Neural progenitor cell (in vitro differentiated cells): Measurements from ENCODE around the gene CCSER1. TPM values are rescaled to one million over a fixed set of nuclear protein-coding genes. Genes with fewer than 3 reads are reported as not detected.
A peak's percentile ranks its signal among the peaks of the same experiment; 100 is the strongest.

Source experiments
- DNase-seq: peaks from one replicate; pipeline ENCODE4 v3.0.0-alpha.2; 2016; ENCODE audit warnings: low spot score
- H2AFZ ChIP-seq: fragments of 200-600 bp; sonication (generic); replicated peaks from 2 replicates; pipeline ENCODE4 v1.6.1; 2016; ENCODE audit warnings: antibody characterized with exemption
- H3F3A ChIP-seq: fragments of 200-600 bp; sonication (generic); 2 replicates; pipeline ENCODE4 v1.6.1; 2016; ENCODE audit warnings: antibody characterized with exemption, low read depth
- H3K27ac ChIP-seq: fragments of 200-600 bp; sonication (generic); 2 replicates; pipeline ENCODE4 v1.5.1; 2016; ENCODE audit warnings: mild to moderate bottlenecking
- H3K27me3 ChIP-seq: fragments of 200-600 bp; sonication (generic); 2 replicates; pipeline ENCODE4 v1.6.1; 2016; ENCODE audit warnings: mild to moderate bottlenecking, moderate library complexity
- H3K36me3 ChIP-seq: fragments of 200-600 bp; sonication (generic); 2 replicates; pipeline ENCODE4 v1.5.1; 2016
- H3K4me1 ChIP-seq: fragments of 200-600 bp; sonication (generic); 2 replicates; pipeline ENCODE4 v1.6.1; 2016; ENCODE audit warnings: mixed run types
- H3K4me2 ChIP-seq: fragments of 200-600 bp; sonication (generic); 2 replicates; pipeline ENCODE4 v1.6.1; 2016
- H3K4me3 ChIP-seq: fragments of 200-600 bp; sonication (generic); 2 replicates; pipeline ENCODE4 v1.5.1; 2016
- H3K79me2 ChIP-seq: fragments of 200-600 bp; sonication (generic); 2 replicates; pipeline ENCODE4 v1.6.1; 2016; ENCODE audit warnings: low read depth
- H3K9ac ChIP-seq: fragments of 200-600 bp; sonication (generic); 2 replicates; pipeline ENCODE4 v1.6.1; 2016
- H3K9me3 ChIP-seq: fragments of 200-600 bp; sonication (generic); 2 replicates; pipeline ENCODE4 v1.5.1; 2016; ENCODE audit warnings: low read depth
- H4K20me1 ChIP-seq: fragments of 200-600 bp; sonication (generic); 2 replicates; pipeline ENCODE4 v1.6.1; 2016; ENCODE audit warnings: low read depth
- H3K27ac Mint-ChIP-seq: 3 replicates; pipeline ENCODE4 v1.8.0; 2021; ENCODE audit warnings: mixed read lengths
- H3K27me3 Mint-ChIP-seq: 2 replicates; pipeline ENCODE4 v1.8.0; 2022; ENCODE audit warnings: low read depth, mild to moderate bottlenecking, inconsistent platforms, moderate library complexity, mixed read lengths; ENCODE audit not compliant: insufficient read depth
- H3K36me3 Mint-ChIP-seq: 3 replicates; pipeline ENCODE4 v1.8.0; 2021; ENCODE audit warnings: mixed read lengths
- H3K4me1 Mint-ChIP-seq: 3 replicates; pipeline ENCODE4 v1.8.0; 2021; ENCODE audit warnings: mixed read lengths
- H3K4me3 Mint-ChIP-seq: 3 replicates; pipeline ENCODE4 v1.8.0; 2021; ENCODE audit warnings: mild to moderate bottlenecking, moderate library complexity, mixed read lengths
- H3K9me3 Mint-ChIP-seq: 3 replicates; pipeline ENCODE4 v1.8.0; 2020; ENCODE audit warnings: mixed read lengths
- CTCF ChIP-seq: fragments of 200-600 bp; sonication (generic); IDR thresholded peaks from 2 replicates; pipeline ENCODE4 v1.5.1; 2017; ENCODE audit warnings: antibody characterized with exemption, mild to moderate bottlenecking
- EZH2 ChIP-seq: fragments of 200-600 bp; sonication (generic); IDR thresholded peaks from 2 replicates; pipeline ENCODE4 v1.6.1; 2017; ENCODE audit warnings: antibody characterized with exemption, mild to moderate bottlenecking, moderate library complexity
- EZH2phosphoT487 ChIP-seq: fragments of 200-600 bp; sonication (generic); IDR thresholded peaks from 2 replicates; pipeline ENCODE4 v1.6.1; 2017; ENCODE audit warnings: antibody characterized with exemption
- total RNA-seq: library from RNA; depleted of rRNA; stranded (reverse); fragments of >200 nt; gene quantifications from 2 replicates; pipeline ENCODE4 v1.2.3, GENCODE V29; 2015; ENCODE audit warnings: low replicate concordance

Gene CCSER1
- total RNA-seq, 1 donor from 2014 or later: 0.77 TPM

GRCh38 chr4:91070736-91071135 lies 943.5 kb downstream of the CCSER1 start:
- Mint-ChIP-seq H3K27me3 (no peaks in the 10 kb centered on the region), H3K36me3 (no peaks in the 10 kb centered on the region), H3K4me1 (no peaks in the 10 kb centered on the region), H3K27ac (no peak overlapping the region), H3K9me3 (peaks cover 4% of the 10 kb centered on the region), H3K4me3 (no peak overlapping the region)
- H3F3A ChIP-seq: no peaks in the 10 kb centered on the region
- no peaks in the 10 kb centered on the region for H3K9me3 ChIP-seq
- no peak for DNase-seq
- H3K4me2 ChIP-seq: no peak overlapping the region
- no peak overlapping the region for H2AFZ ChIP-seq
- no peak for TF ChIP-seq EZH2
- TF ChIP-seq EZH2phosphoT487: no peak
- no peak for TF ChIP-seq CTCF
- H3K79me2 ChIP-seq: no peaks in the 10 kb centered on the region
- H3K27me3 ChIP-seq: no peaks in the 10 kb centered on the region
- H4K20me1 ChIP-seq: no peaks in the 10 kb centered on the region
- peaks cover 6% of the 10 kb centered on the region for H3K4me1 ChIP-seq
- H3K4me3 ChIP-seq: no peak overlapping the region
- no peak overlapping the region for H3K9ac ChIP-seq
- no peak overlapping the region for H3K27ac ChIP-seq
- no peaks in the 10 kb centered on the region for H3K36me3 ChIP-seq

- no peak for DNase-seq
- no peaks in the 10 kb centered on the region for H3K79me2 ChIP-seq
- H3F3A ChIP-seq: no peaks in the 10 kb centered on the region
- H3K27me3 ChIP-seq: no peaks in the 10 kb centered on the region
- H3K27ac ChIP-seq: no peak overlapping the region
- TF ChIP-seq EZH2phosphoT487 (no peak), CTCF (no peak), EZH2 (no peak)
- no peaks in the 10 kb centered on the region for H3K27me3 Mint-ChIP-seq
- H3K9me3 Mint-ChIP-seq: peaks cover 26% of the 10 kb centered on the region
- H3K4me3 ChIP-seq: no peak overlapping the region
- H3K36me3 Mint-ChIP-seq: peaks cover 2% of the 10 kb centered on the region
- H3K4me2 ChIP-seq: no peak overlapping the region
- no peaks in the 10 kb centered on the region for H3K4me1 Mint-ChIP-seq
- no peak overlapping the region for H3K4me3 Mint-ChIP-seq
- no peak overlapping the region for H3K9ac ChIP-seq
- H3K4me1 ChIP-seq: no peaks in the 10 kb centered on the region
- H3K9me3 ChIP-seq: no peaks in the 10 kb centered on the region
- no peaks in the 10 kb centered on the region for H3K36me3 ChIP-seq
- H4K20me1 ChIP-seq: no peaks in the 10 kb centered on the region
- no peak overlapping the region for H2AFZ ChIP-seq
- H3K27ac Mint-ChIP-seq: no peak overlapping the region
These were observed 949.0 kb downstream of the CCSER1 start for GRCh38 chr4:91076147-91076546.

GRCh38 chr4:91085961-91086360 lies 958.8 kb downstream of the CCSER1 start:
- Mint-ChIP-seq H3K4me1 (no peaks in the 10 kb centered on the region), H3K4me3 (no peak overlapping the region), H3K27ac (no peak overlapping the region), H3K36me3 (no peaks in the 10 kb centered on the region), H3K9me3 (no peaks in the 10 kb centered on the region), H3K27me3 (no peaks in the 10 kb centered on the region)
- H3K4me1 ChIP-seq: peaks cover 4% of the 10 kb centered on the region
- no peaks in the 10 kb centered on the region for H3K27me3 ChIP-seq
- H2AFZ ChIP-seq: peak overlapping the region; percentile 48
- no peak for TF ChIP-seq CTCF
- TF ChIP-seq EZH2: no peak
- no peak for TF ChIP-seq EZH2phosphoT487
- H3K4me3 ChIP-seq: no peak overlapping the region
- H3K36me3 ChIP-seq: no peaks in the 10 kb centered on the region
- H3K4me2 ChIP-seq: no peak overlapping the region
- no peaks in the 10 kb centered on the region for H3K9me3 ChIP-seq
- no peaks in the 10 kb centered on the region for H4K20me1 ChIP-seq
- no peaks in the 10 kb centered on the region for H3K79me2 ChIP-seq
- no peaks in the 10 kb centered on the region for H3F3A ChIP-seq
- H3K9ac ChIP-seq: no peak overlapping the region
- no peak overlapping the region for H3K27ac ChIP-seq
- no peak for DNase-seq

- Mint-ChIP-seq H3K36me3 (no peaks in the 10 kb centered on the region), H3K9me3 (no peaks in the 10 kb centered on the region), H3K27ac (no peak overlapping the region), H3K4me3 (no peak overlapping the region), H3K27me3 (no peaks in the 10 kb centered on the region), H3K4me1 (no peaks in the 10 kb centered on the region)
- Histone ChIP-seq H3K4me1 (peaks cover 4% of the 10 kb centered on the region), H3K27ac (no peak overlapping the region), H3K4me3 (no peak overlapping the region), H3F3A (no peaks in the 10 kb centered on the region), H3K9ac (no peak overlapping the region), H3K79me2 (no peaks in the 10 kb centered on the region), H3K27me3 (no peaks in the 10 kb centered on the region), H3K36me3 (no peaks in the 10 kb centered on the region), H3K4me2 (no peak overlapping the region), H4K20me1 (no peaks in the 10 kb centered on the region), H3K9me3 (no peaks in the 10 kb centered on the region), H2AFZ (no peak overlapping the region)
- TF ChIP-seq CTCF (no peak), EZH2phosphoT487 (no peak), EZH2 (no peak)
- no peak for DNase-seq
These were observed 960.5 kb downstream of the CCSER1 start for GRCh38 chr4:91087743-91088142.
